Sigmoid colon (tissue), 7 donors: ENCODE results near the gene CACNA1D. TPM values are rescaled to one million over a fixed set of nuclear protein-coding genes. Genes with fewer than 3 reads are reported as not detected.
"Not testable (repeated sequence)": the region's sequence is repeated elsewhere in the genome, so short reads cannot be mapped to it uniquely, and the experiment has no call there.

Source experiments
- DNase-seq: peaks from one replicate; pipeline ENCODE4 v3.0.0-alpha.2; 2019
- H3K27ac ChIP-seq, 4 donors: fragments of 200-600 bp; sonication (generic); one replicate each; pipeline ENCODE4 v1.5.1; 2016 to 2019; ENCODE audit warnings: mild to moderate bottlenecking in 1 of 4
- H3K27me3 ChIP-seq, 3 donors: fragments of 200-600 bp; sonication (generic); one replicate each; pipeline ENCODE4 v1.5.1; 2019; ENCODE audit warnings: mild to moderate bottlenecking in 1 of 3
- H3K36me3 ChIP-seq, 4 donors: fragments of 200-600 bp; sonication (generic); one replicate each; pipeline ENCODE4 v1.5.1; 2016 to 2019
- H3K4me1 ChIP-seq, 4 donors: fragments of 200-600 bp; sonication (generic); one replicate each; pipeline ENCODE4 v1.5.1; 2017 to 2019
- H3K4me3 ChIP-seq, 4 donors: fragments of 200-600 bp; sonication (generic); one replicate each; pipeline ENCODE4 v1.5.1; 2017 to 2019; ENCODE audit warnings: mild to moderate bottlenecking in 2 of 4, moderate library complexity in 1 of 4
- H3K9me3 ChIP-seq, 4 donors: fragments of 200-600 bp in 3 of 4; sonication (generic) in 3 of 4; one replicate each; pipeline versions ENCODE4 v1.5.1 to v1.6.1; 2013 to 2019
- CTCF ChIP-seq, 4 experiments: fragments of 450-650 bp in 3 of 4; fragments of 200-600 bp in 1 of 4; IDR thresholded peaks; one replicate each; pipeline ENCODE4 v1.5.1; 2016 to 2019; ENCODE audit warnings: antibody characterized with exemption in 4 of 4, mild to moderate bottlenecking in 3 of 4, moderate library complexity in 2 of 4
- EP300 ChIP-seq, 4 donors: sonication (generic); formaldehyde crosslinking; IDR thresholded peaks; one replicate each; pipeline ENCODE4 v1.6.1; 2017; ENCODE audit warnings: antibody characterized with exemption in 4 of 4
- POLR2A ChIP-seq, 2 donors: fragments of 450-650 bp; IDR thresholded peaks; one replicate each; pipeline ENCODE4 v1.6.1; 2016; ENCODE audit warnings: antibody characterized with exemption in 2 of 2, mild to moderate bottlenecking in 2 of 2, moderate library complexity in 2 of 2
- POLR2AphosphoS5 ChIP-seq, 4 donors: sonication (generic); formaldehyde crosslinking; IDR thresholded peaks; one replicate each; pipeline ENCODE4 v1.6.1; 2017; ENCODE audit warnings: antibody characterized with exemption in 4 of 4
- WGBS, 2 donors: extraction: QIAGEN DNeasy Blood & Tissue Kit; methylation state at CpG; one replicate each; pipeline ENCODE4 v1.1.7; 2013; 5-methylcytosine and 5-hydroxymethylcytosine counted together
- intact Hi-C: fragments of 100-400 bp; cut with DNase I; formaldehyde crosslinking; loops from one replicate; pipeline ENCODE4 v1.15.1; 2023
- polyA plus RNA-seq, 3 donors: library from polyadenylated mRNA; stranded (reverse); fragments of 200-250 nt; gene quantifications; one replicate each; pipeline ENCODE4 v1.2.3, GENCODE V29; 2013
- total RNA-seq, 4 donors: library from RNA; depleted of rRNA; stranded (reverse); fragments of >200 nt; gene quantifications; one replicate each; pipeline ENCODE4 v1.1.0, GENCODE V29; 2016
- donor health status: healthy with polysubstance abuse.
- donor health status: Bipolar disorder and iron deficiency.
- donor health status: healthy.

Gene CACNA1D
- total and polyA plus RNA-seq, 7 donors = 1.2 to 9.7 (median 4.8) TPM

DNA sequence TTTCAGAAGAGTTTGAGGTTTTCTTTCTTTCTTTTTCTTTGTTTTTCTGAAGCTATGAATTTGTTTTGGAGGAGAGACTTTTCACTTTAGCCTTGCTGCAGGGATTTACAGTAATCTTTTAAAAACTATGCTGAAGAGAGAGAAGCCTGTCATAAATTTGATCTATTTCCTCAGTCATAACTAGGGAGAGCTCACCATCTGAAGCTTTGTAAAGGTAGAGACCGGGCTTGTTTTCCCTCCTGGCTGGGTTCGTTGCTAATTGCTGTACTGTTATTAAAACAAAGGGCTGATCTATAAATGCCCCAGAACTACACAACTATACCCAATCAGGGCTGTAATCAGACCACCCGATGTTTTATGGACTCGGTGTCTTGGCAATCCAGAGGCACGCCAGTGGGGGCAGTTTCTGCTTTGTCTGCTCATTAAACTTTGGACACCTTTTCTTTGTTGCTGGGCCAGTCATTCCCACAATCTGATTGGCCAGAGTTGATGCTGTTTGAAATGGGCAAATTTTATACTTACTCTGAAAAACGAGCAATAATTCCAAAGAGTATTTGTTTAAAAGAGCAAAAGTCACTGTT, 164.3 kb downstream of the CACNA1D start:
- DNase-seq = no peak
- Histone ChIP-seq H3K4me1 (no peaks in the 10 kb centered on the region), H3K27ac (no peak overlapping the region), H3K36me3 (no peaks in the 10 kb centered on the region), H3K4me3 (no peak overlapping the region), H3K9me3 (peaks cover 3 to 6% (median 4%) of the 10 kb centered on the region in 4 donors), H3K27me3 (no peaks in the 10 kb centered on the region)
- WGBS, 2 donors = 35 to 55% methylated on average over 6 of the region's 6 CpGs
- no peak for TF ChIP-seq POLR2AphosphoS5 (IDR thresholded peaks at IDR 0.05)
- TF ChIP-seq CTCF (IDR thresholded peaks at IDR 0.05) = no peak
- TF ChIP-seq EP300 (IDR thresholded peaks at IDR 0.05) = no peak
- TF ChIP-seq POLR2A (IDR thresholded peaks at IDR 0.05) = no peak
- intact Hi-C loops = no loop called here

DNA sequence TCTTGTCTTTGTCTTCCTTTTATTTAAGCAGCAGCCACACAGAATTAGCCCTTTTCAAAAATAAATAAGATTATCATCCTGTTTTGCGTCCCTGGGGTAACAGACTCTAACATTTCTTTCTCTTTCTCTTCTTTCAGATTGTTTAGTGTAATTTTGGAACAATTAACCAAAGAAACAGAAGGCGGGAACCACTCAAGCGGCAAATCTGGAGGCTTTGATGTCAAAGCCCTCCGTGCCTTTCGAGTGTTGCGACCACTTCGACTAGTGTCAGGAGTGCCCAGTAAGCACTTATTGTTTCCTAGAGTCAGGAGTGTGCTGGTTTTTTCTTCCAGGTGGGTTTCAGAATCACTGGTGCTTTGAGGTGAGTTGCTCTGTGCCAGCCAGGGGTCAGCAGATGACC, 165.6 kb downstream of the CACNA1D start:
- DNase-seq = no peak
- TF ChIP-seq CTCF (IDR thresholded peaks at IDR 0.05) = no peak
- no peak for TF ChIP-seq EP300 (IDR thresholded peaks at IDR 0.05)
- TF ChIP-seq POLR2AphosphoS5 (IDR thresholded peaks at IDR 0.05) = no peak
- no peak for TF ChIP-seq POLR2A (IDR thresholded peaks at IDR 0.05)
- intact Hi-C loops = no loop called here
- Histone ChIP-seq H3K27me3 (no peaks in the 10 kb centered on the region), H3K4me1 (no peaks in the 10 kb centered on the region), H3K27ac (no peak overlapping the region), H3K36me3 (no peaks in the 10 kb centered on the region), H3K9me3 (peaks cover 3 to 6% (median 4%) of the 10 kb centered on the region in 4 donors), H3K4me3 (no peak overlapping the region)
- 82 to 97% methylated on average over 7 of the region's 7 CpGs for WGBS, 2 donors

DNA sequence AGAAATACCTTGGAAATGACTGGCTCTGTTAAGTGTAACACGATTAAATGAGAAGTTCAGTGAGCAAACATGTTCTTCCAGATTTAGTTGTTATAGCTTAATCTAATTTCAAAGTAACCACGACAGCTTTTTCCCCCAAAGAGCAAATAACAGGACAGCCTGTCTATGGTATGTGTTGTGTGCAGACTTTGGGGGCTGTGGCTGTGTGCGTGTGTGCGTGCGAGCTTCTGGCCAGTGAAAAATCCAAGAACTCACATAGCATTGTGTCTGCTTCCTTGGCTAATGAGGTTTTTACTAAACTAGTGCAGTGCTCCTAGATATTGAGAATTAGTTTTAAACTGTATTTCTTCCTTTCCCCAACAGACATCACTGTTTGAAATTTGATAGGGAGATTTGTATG, 167.1 kb downstream of the CACNA1D start:
- intact Hi-C loops = no loop called here
- 87 to 88% methylated on average over 5 of the region's 5 CpGs for WGBS, 2 donors

DNA sequence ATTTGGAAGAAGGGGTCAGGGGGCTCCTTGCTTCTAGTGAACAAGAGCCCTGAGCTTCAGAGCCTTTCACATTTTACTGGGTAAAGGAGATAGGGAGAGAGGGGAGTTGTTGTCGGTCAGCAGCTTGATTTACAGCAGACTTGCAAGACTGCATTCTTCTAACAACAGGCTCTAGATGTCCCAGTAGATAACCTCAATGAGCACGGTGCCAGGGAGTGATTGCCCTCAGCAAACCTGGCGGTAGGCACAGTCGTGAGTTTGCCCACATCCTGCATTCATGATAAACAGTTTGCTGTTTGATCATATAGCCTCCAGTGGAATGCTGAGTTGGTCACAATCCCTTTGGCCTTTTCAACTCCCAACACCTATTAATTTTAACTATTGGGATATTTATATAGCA, 170.4 kb downstream of the CACNA1D start:
- H3K9me3 ChIP-seq, H3K4me1 ChIP-seq, H3K4me3 ChIP-seq, H3K27me3 ChIP-seq, H3K36me3 ChIP-seq, H3K27ac ChIP-seq, intact Hi-C loops, DNase-seq: not testable (repeated sequence)
- WGBS, 2 donors = 82 to 91% methylated on average over 4 of the region's 4 CpGs

More for the DNA sequence above, 167.1 kb downstream of the CACNA1D start:
- Histone ChIP-seq H3K9me3 (peaks cover 3 to 6% (median 4%) of the 10 kb centered on the region in 4 donors), H3K4me1 (no peaks in the 10 kb centered on the region), H3K36me3 (no peaks in the 10 kb centered on the region), H3K27ac (no peak overlapping the region), H3K27me3 (no peaks in the 10 kb centered on the region), H3K4me3 (no peak overlapping the region)
- DNase-seq = no peak
- TF ChIP-seq EP300 (IDR thresholded peaks at IDR 0.05) = no peak
- TF ChIP-seq POLR2A (IDR thresholded peaks at IDR 0.05) = no peak
- no peak for TF ChIP-seq CTCF (IDR thresholded peaks at IDR 0.05)
- no peak for TF ChIP-seq POLR2AphosphoS5 (IDR thresholded peaks at IDR 0.05)

GRCh38 chr3:53665608-53666425, 171.4 kb downstream of the CACNA1D start:
- peaks cover 0 to 6% (median 0%) of the 10 kb centered on the region in 4 donors for H3K4me1 ChIP-seq
- no peak for TF ChIP-seq CTCF (IDR thresholded peaks at IDR 0.05)
- no peak for TF ChIP-seq EP300 (IDR thresholded peaks at IDR 0.05)
- no peak for TF ChIP-seq POLR2AphosphoS5 (IDR thresholded peaks at IDR 0.05)
- no peak for TF ChIP-seq POLR2A (IDR thresholded peaks at IDR 0.05)
- no peaks in the 10 kb centered on the region for H3K27me3 ChIP-seq
- WGBS, 2 donors = 79 to 91% methylated on average over 12 of the region's 12 CpGs
- H3K4me3 ChIP-seq = no peak overlapping the region
- DNase-seq = no peak
- H3K9me3 ChIP-seq = peaks cover 3 to 6% (median 4%) of the 10 kb centered on the region in 4 donors
- intact Hi-C loops = no loop called here
- H3K36me3 ChIP-seq = no peaks in the 10 kb centered on the region
- H3K27ac ChIP-seq = no peak overlapping the region
